RWPE1 (cell line): ENCODE data around the gene PSMG3.

Experiments used
- CTCF ChIA-PET: fragments of 350-600 bp; sonication (Branson Sonifier 250); formaldehyde crosslinking; extraction: SDS; loops from one replicate; lab custom pipeline; 2021; lab: Yijun Ruan, JAX
- POLR2A ChIA-PET: fragments of 400-600 bp; formaldehyde crosslinking; extraction: SDS; loops from one replicate; lab custom pipeline; 2020; ENCODE audit warnings: antibody characterized with exemption; ENCODE audit not compliant: low non-redundant PET; lab: Yijun Ruan, JAX
- DNase-seq: peaks from one replicate; pipeline ENCODE4 v3.0.0; 2012; ENCODE audit warnings: low spot score
- H3K27ac ChIP-seq: fragments of 450-650 bp; 2 replicates; pipeline ENCODE4 v1.5.1; 2017
- CTCF ChIP-seq: fragments of 450-650 bp; conservative IDR thresholded peaks from 2 replicates; pipeline ENCODE4 v1.5.1; 2017; ENCODE audit warnings: low read depth, mild to moderate bottlenecking

Gene PSMG3

DNA sequence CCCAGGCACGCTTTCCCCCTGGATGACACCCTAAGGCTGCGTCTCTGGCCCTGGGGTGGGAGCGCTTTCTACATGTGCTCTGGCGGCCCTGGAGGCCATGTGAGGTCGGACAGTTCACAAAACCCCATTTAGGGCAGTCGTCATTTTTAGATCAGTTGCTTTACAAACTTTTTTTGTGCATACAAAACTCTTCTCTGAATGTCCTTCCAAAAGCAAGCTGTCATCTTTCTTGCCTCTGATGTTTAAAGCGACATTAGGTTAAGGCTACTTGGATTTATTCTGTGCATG, 33.4 kb downstream of the PSMG3 start:
- H3K27ac ChIP-seq, result peak overlapping the region; percentile 99
- no peak for DNase-seq
- ChIA-PET POLR2A (no interaction called here), CTCF (interaction anchor here (0.6 to 2.1 kb wide), 3 partner anchors 12 to 32 kb away, joined by 3 to 11 read pairs (median 4); partner anchors contain the start of genes INTS1 and TMEM184A)
- TF ChIP-seq CTCF, result no peak

DNA sequence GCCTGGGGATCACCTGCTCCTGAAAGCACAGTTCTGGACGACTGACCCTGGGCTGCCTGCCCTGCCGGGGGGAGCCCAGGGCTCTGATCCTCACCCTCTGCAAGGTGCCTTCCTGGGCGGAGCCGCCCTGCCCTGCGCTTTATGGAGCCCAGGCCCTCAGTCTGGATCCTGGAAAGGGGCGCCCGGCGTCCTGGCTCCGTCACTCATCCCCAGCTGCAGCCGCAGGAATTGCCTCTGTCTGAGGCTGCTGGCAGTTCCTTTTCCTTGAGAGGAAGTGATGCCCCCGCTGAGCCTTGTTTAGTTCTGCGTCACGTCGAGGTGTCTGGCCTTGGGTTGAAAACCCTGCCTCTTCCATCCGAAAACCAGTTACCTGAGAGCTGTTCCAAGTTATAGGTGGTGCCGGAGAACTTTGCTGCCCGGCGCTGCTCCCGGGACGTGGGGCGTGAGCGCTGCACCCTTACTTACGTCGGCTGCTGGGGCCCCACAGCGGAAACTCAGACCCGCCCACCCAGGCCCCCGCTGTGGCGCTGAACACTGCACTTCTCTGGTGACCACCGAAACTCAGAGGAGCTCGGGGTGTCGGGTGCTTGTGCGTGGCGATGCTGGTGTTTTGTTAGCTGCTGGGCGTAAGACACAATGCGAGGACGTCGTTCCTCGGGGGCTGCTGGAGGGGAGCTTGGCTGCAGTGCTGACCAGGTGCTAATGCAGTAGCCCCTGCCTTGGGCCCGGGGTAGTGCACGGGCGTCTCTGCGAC, 34.0 kb downstream of the PSMG3 start:
- POLR2A ChIA-PET, result no interaction called here
- CTCF ChIA-PET, result interaction anchor here (0.6 kb wide), 1 partner anchor 31 kb away, joined by 4 read pairs; the partner anchor contains the start of gene INTS1
- TF ChIP-seq CTCF, result no peak
- no peak for DNase-seq
- H3K27ac ChIP-seq, result peak overlapping the region; percentile 99

DNA sequence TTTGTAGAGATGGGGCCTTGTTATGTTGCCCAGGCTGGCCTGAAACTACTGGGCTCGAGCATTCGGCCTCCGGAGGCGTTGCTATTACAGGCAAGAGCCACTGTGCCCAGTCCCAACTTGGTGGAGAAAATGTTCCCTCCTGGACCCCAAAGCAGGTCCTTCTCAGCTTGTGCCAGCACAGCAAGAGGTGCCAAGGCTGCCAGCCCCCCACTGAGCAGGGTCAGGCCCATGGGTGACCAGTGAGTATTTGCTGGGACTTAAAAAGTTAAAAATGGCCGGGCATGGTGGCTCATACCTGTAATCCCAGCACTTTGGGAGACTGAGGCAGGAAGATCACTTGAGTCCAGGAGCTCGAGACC, 34.8 kb downstream of the PSMG3 start:
- peak overlapping the region; percentile 99 for H3K27ac ChIP-seq
- no peak for DNase-seq
- CTCF ChIA-PET, result interaction anchor here (1.4 kb wide), 1 partner anchor 21 kb away, joined by 5 read pairs; the partner anchor contains the start of gene TMEM184A
- TF ChIP-seq CTCF, result no peak
- POLR2A ChIA-PET, result no interaction called here

DNA sequence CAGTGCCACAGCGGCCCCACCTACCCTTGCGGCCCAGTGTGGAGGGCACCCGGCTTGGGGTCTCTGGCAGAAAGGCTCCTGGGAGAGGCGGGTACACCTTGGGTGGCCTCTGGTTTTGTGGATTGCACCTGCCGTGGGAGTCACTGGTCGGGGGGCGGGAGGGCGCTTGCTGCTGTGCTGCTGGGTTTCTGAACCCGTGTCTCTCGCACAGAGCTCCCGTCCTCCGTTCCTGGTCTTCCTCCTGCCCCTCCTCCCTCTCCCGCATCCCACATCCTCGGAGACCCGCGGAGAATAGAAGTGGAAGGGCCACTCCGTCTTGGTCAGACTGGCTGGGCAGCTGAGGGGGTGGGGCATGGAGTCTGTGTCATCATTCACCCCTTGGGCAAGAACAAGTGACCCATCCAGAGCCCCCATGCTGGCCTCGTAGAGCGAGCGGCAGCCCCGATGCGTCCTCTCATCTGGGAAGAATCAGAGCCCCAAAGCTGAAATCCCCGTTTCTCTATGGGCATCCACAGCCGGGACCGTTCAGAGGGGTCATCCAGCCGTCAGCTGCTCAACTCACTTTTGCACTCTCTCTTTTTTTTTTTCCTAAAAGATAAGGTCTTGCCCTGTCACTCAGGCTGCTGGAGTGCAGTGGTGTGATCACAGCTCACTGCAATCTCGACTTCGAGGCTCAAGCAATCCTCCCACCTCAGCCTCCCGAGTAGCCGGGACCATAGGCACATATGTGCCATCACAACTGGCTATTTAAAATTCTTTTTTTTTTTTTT, 35.3 kb downstream of the PSMG3 start:
- peak overlapping the region; percentile 99 for H3K27ac ChIP-seq
- no peak for TF ChIP-seq CTCF
- ChIA-PET CTCF (interaction anchor here (1.4 kb wide), 1 partner anchor 21 kb away, joined by 5 read pairs; the partner anchor contains the start of gene TMEM184A), POLR2A (interaction anchor here (0.6 kb wide), 1 partner anchor 31 kb away, joined by 3 read pairs; no protein-coding TSS in a partner anchor)
- DNase-seq, result no peak

DNA sequence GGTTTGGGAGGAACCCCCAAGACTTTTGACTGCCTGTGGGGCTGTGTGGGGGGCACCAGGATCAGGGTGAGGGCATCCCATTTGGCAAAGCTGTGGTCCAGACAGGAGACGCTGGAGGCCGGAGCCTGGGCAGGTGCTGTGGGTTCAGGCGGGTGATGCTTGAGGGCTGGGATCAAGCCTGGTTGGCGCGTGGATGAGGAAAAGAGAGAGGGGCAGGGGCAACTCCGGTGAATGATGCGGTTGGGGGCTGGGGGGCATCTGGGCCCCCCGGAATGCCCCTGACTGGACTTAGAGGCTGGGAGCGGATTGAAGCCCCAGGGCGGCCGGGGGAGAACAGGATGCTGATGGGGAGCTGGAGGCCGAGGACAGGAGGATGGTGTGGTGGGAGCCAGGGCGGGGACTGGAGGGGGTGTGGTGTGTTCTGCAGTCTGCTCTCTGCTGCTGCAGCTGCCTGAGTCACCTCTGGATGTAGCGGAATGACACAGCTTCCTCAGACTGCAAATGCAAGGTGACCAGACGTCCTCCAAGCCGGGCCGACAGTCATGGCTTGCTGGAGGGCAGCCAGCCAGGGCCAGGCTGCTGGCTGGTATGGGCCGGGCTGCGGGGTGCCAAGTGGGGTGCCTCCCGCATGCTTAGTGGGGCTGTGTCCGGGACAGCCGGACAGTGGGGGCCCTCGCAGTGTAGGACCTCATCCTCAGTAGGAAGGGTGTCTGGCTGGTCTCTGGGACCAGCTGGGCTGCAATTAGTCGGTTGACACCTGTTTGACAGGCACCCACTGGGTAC, 36.1 kb downstream of the PSMG3 start:
- ChIA-PET CTCF (interaction anchor here (0.7 to 1.4 kb wide), 4 partner anchors 22 to 102 kb away, joined by 3 to 6 read pairs (median 4); partner anchors contain the start of gene TMEM184A), POLR2A (interaction anchor here (0.5 to 1.1 kb wide), 4 partner anchors 22 to 701 kb away, joined by 3 to 5 read pairs (median 4); partner anchors contain the start of gene TMEM184A)
- peak overlapping the region; percentile 99 for H3K27ac ChIP-seq
- DNase-seq, result peak; percentile 74
- no peak for TF ChIP-seq CTCF

- DNase-seq, result no peak
- H3K27ac ChIP-seq, result peak overlapping the region; percentile 99
- ChIA-PET POLR2A (interaction anchor here (0.5 to 1.1 kb wide), 3 partner anchors 23 to 701 kb away, joined by 3 to 5 read pairs (median 5); partner anchors contain the start of gene TMEM184A), CTCF (interaction anchor here (0.7 to 1.4 kb wide), 3 partner anchors 23 to 101 kb away, joined by 3 to 6 read pairs (median 3); partner anchors contain the start of gene TMEM184A)
- TF ChIP-seq CTCF, result no peak
Measured at GRCh38 chr7:1533255-1533546, 36.6 kb downstream of the PSMG3 start.
